ENCODE results near the gene UBQLN3.

DNA sequence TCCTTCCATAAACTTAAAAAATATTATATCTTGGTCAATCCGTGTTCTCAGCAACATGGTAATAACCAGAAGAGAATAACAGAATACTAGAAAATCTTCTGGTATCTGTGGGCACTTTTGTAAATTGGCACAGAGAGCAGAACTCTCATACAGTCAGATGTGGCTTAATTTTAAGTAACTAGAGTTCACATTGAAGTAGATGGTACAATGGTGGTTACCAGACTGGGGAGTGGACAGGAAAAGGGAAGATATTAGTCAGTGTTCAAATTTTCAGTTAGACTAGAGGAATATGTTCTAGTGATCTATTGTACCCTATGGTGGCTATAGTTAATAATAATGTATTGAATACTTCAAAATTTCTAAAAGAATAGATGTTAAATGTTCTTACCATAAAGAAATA is 31.7 kb upstream of the UBQLN3 start:
- no peak for TF ChIP-seq EZH2phosphoT487 (IDR thresholded peaks at IDR 0.05; ENCODE audit: borderline replicate concordance, low read depth, low read length)
- TF ChIP-seq, protein P1, sequence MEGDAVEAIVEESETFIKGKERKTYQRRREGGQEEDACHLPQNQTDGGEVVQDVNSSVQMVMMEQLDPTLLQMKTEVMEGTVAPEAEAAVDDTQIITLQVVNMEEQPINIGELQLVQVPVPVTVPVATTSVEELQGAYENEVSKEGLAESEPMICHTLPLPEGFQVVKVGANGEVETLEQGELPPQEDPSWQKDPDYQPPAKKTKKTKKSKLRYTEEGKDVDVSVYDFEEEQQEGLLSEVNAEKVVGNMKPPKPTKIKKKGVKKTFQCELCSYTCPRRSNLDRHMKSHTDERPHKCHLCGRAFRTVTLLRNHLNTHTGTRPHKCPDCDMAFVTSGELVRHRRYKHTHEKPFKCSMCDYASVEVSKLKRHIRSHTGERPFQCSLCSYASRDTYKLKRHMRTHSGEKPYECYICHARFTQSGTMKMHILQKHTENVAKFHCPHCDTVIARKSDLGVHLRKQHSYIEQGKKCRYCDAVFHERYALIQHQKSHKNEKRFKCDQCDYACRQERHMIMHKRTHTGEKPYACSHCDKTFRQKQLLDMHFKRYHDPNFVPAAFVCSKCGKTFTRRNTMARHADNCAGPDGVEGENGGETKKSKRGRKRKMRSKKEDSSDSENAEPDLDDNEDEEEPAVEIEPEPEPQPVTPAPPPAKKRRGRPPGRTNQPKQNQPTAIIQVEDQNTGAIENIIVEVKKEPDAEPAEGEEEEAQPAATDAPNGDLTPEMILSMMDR (conservative IDR thresholded peaks at IDR 0.05; ENCODE audit: low read length) = no peak
